Cardiac muscle cell (in vitro differentiated cells and primary cell): ENCODE data around the gene RRP15. TPM values are rescaled to one million over a fixed set of nuclear protein-coding genes. Genes with fewer than 3 reads are reported as not detected.

ENCODE experiments used
- DNase-seq, 2 donors: peaks; one replicate each; pipeline versions ENCODE4 v3.0.0 to v3.0.0-alpha.2; 2010 to 2017; ENCODE audit warnings: low read depth in 1 of 2, low spot score in 1 of 2
- H3K27ac ChIP-seq: fragments of 200-600 bp; sonication (generic); 2 replicates; pipeline ENCODE4 v1.5.1; 2016
- H3K27me3 ChIP-seq: fragments of 200-600 bp; sonication (generic); 2 replicates; pipeline ENCODE4 v1.6.0; 2016; ENCODE audit warnings: control low read depth
- H3K36me3 ChIP-seq: fragments of 200-600 bp; sonication (generic); 2 replicates; pipeline ENCODE4 v1.5.1; 2016; ENCODE audit warnings: control low read depth
- H3K4me1 ChIP-seq: fragments of 200-600 bp; sonication (generic); 2 replicates; pipeline ENCODE4 v1.8.1; 2017; ENCODE audit warnings: low read depth, mild to moderate bottlenecking, mixed run types
- H3K4me3 ChIP-seq: fragments of 200-600 bp; sonication (generic); 2 replicates; pipeline ENCODE4 v1.5.1; 2016; ENCODE audit warnings: mild to moderate bottlenecking
- H3K9me3 ChIP-seq: fragments of 200-600 bp; sonication (generic); 2 replicates; pipeline ENCODE4 v1.5.1; 2017; ENCODE audit warnings: low read depth, mild to moderate bottlenecking, control low read depth
- polyA plus RNA-seq: library from polyadenylated mRNA; unstranded; fragments of >200 nt; fragmentation: Nextera tagmentation; extraction: Ambion mirVana; gene quantifications from 2 replicates; pipeline ENCODE4 v1.2.1, GENCODE V29; 2016
- total RNA-seq: library from RNA; depleted of rRNA; stranded (reverse); fragments of >200 nt; gene quantifications from 2 replicates; pipeline ENCODE4 v1.2.3, GENCODE V29; 2016
- TF ChIP-seq, protein P1 (sequence below): IDR thresholded peaks from 2 replicates; pipeline ENCODE4 v1.5.1; 2012; ENCODE audit warnings: low read depth, mild to moderate bottlenecking, low read length

RRP15 gene, protein sequence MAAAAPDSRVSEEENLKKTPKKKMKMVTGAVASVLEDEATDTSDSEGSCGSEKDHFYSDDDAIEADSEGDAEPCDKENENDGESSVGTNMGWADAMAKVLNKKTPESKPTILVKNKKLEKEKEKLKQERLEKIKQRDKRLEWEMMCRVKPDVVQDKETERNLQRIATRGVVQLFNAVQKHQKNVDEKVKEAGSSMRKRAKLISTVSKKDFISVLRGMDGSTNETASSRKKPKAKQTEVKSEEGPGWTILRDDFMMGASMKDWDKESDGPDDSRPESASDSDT
- total RNA-seq (5.4 and 7.2 TPM in 2 replicates), polyA plus RNA-seq (13.3 and 14.4 TPM in 2 replicates)

DNA sequence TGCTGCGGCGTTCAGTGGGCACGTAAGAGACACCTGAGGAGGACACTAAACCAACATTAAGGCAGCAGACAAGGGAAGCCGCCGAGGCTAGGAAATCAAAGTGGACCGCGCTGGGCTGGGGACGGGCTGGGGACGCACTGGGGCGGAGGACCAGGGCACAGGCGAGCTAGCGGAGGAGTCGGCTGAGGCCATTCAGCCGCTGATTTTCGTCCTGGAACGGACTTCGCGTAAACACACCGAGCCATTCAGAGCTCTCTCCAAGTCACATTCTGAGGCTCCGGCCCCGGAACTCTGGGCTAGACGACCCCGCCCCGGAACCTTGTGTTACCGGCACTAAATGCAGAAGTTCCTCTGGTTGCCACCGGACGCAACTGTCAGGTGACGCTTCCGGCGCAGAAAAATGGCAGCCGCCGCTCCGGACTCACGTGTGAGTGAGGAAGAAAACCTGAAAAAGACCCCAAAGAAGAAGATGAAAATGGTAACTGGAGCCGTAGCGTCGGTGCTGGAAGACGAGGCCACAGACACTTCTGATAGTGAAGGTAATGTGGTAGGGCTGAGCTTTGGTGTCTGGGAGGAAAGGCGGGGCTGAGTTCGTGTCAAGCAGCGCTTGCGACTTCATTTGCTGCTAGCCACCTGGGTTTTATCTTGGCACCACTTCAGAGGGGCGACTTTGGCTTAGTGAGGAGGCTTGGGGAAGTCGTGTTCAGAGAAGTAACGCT lies at the start of gene RRP15:
Gene RRP15, plus strand, starts transcription at position 377 of the 719 bp plus-strand sequence. Its CDS starts 24 bp downstream, at position 401.
- Histone ChIP-seq H3K9me3 (no peaks in the 10 kb centered on the region), H3K27ac (peak within 1 kb of the TSS; percentile 90), H3K36me3 (no peaks in the 10 kb centered on the region), H3K27me3 (no peaks in the 10 kb centered on the region), H3K4me3 (peak within 1 kb of the TSS; percentile 47), H3K4me1 (peaks cover 9% of the 10 kb centered on the region)
- DNase-seq, result peak; percentile 94 to 96
- TF ChIP-seq, protein P1, sequence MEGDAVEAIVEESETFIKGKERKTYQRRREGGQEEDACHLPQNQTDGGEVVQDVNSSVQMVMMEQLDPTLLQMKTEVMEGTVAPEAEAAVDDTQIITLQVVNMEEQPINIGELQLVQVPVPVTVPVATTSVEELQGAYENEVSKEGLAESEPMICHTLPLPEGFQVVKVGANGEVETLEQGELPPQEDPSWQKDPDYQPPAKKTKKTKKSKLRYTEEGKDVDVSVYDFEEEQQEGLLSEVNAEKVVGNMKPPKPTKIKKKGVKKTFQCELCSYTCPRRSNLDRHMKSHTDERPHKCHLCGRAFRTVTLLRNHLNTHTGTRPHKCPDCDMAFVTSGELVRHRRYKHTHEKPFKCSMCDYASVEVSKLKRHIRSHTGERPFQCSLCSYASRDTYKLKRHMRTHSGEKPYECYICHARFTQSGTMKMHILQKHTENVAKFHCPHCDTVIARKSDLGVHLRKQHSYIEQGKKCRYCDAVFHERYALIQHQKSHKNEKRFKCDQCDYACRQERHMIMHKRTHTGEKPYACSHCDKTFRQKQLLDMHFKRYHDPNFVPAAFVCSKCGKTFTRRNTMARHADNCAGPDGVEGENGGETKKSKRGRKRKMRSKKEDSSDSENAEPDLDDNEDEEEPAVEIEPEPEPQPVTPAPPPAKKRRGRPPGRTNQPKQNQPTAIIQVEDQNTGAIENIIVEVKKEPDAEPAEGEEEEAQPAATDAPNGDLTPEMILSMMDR, result no peak

DNA sequence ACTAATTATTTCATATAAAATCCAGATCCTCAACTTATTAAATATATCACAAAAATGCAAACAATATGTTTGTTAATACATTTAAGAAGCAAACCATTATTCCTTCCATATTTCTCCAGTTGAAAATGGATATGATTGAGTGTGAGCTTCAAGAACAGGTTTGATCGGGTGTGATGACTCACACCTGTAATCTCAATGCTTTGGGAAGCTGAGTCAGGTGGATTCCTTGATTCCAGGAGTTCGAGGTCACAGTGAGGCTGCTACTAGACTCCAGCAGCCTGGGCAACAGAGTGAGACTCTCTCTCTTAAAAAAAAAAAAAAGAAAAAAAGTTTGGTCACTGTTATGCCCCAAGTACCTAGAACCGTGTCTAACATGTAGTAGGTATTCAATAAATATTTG lies 42.9 kb upstream of the RRP15 start:
- Histone ChIP-seq H3K27me3 (no peaks in the 10 kb centered on the region), H3K36me3 (no peaks in the 10 kb centered on the region), H3K4me3 (no peak overlapping the region), H3K27ac (no peak overlapping the region), H3K4me1 (peaks cover 6% of the 10 kb centered on the region), H3K9me3 (no peaks in the 10 kb centered on the region)
- DNase-seq, result no peak
- TF ChIP-seq, protein P1, result no peak

DNA sequence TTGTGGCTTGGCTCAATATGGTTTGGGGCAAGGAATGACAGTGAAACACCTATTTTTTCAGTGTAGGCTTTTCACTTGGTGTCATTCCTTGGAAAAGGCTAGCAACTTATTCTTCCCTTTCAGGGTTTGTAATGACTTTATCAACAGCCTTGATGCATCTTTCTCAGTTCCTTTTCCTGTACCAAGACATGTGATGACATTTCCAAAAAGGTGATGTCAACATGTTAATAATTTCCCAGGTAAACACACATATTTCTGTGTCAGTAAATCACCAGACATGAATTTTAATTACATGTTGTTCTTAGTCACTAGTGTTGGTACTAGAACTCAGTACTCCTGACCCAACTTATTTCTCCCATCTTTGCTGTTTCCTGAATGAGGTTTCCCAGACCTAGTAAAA lies 37.8 kb upstream of the RRP15 start:
- no peaks in the 10 kb centered on the region for H3K9me3 ChIP-seq
- no peak for DNase-seq

DNA sequence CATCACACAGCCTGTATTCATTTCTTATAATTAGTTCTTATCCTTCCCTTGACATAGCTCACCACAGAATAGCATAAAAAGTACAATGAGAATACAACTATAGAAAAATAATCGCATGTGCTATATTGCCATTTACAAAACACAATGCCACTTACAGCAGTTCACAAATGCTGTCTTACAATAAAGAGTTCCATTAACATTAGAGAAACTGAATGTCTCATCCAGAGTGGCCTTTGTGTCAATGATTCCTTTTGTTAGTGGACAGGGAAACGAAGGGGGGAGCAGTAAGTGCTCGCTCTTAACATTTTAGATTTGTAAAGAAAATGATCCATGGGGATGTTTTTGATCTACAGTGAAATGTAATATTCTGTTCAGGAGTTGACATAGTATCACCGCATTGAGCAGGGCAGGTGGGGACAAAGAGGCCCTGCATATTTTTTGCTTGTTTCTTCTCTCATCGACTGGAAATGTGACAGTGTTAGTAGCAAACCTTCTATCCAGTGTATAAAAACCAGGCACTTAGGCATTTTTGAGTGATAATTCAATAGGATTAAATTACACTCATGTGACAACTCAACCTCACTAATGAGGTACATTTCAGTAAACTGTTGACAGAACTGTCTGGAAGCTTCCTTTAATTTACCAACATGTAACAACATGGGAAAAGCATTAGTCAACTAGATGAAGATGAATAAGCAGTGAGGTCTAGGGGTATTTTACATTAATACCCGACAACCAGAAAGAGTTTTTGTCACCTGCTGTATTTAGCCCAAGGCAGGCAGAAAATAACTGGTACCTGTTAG lies 35.6 kb upstream of the RRP15 start:
- Histone ChIP-seq H3K36me3 (no peaks in the 10 kb centered on the region), H3K4me3 (no peak overlapping the region), H3K9me3 (no peaks in the 10 kb centered on the region), H3K27me3 (no peaks in the 10 kb centered on the region), H3K27ac (no peak overlapping the region), H3K4me1 (peaks cover 6% of the 10 kb centered on the region)
- TF ChIP-seq, protein P1, result no peak
- DNase-seq, result no peak

More for the DNA sequence above, 37.8 kb upstream of the RRP15 start:
- TF ChIP-seq, protein P1, result no peak
- Histone ChIP-seq H3K27ac (no peak overlapping the region), H3K36me3 (no peaks in the 10 kb centered on the region), H3K4me3 (no peak overlapping the region), H3K4me1 (peaks cover 6% of the 10 kb centered on the region), H3K27me3 (no peaks in the 10 kb centered on the region)

DNA sequence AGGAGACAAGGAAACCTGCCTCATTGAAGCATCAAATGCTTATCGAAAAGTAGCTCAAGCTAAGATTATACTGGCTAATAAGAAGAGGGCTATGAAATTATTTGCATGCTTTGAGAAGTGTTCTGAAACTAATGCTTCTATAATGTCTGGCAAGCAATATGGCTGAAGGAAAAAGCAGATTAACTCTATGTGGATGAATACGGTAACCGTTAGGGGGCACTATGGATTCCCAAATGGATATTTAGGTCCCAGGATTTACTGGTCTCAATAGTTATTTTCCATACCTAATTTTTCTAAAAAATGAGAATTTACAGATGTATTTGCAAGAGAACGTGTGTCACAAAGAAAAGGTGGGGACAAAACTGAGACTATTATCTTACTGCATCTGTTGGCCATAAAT lies 34.6 kb upstream of the RRP15 start:
- Histone ChIP-seq H3K4me3 (no peak overlapping the region), H3K9me3 (no peaks in the 10 kb centered on the region), H3K4me1 (peaks cover 1% of the 10 kb centered on the region), H3K27ac (no peak overlapping the region), H3K27me3 (no peaks in the 10 kb centered on the region), H3K36me3 (no peaks in the 10 kb centered on the region)
- TF ChIP-seq, protein P1, result peak; percentile 14
- no peak for DNase-seq
